HG03039 (cell line): ENCODE data around the gene PCIF1.
"Not testable (repeated sequence)": the region's sequence is repeated elsewhere in the genome, so short reads cannot be mapped to it uniquely, and the experiment has no call there.

Experiments used
- ATAC-seq: cut with Tn5 transposase; IDR thresholded peaks from one replicate; pipeline ENCODE4 v1.9.1; 2021; ENCODE audit warnings: mild to moderate bottlenecking, moderate library complexity; ENCODE audit not compliant: unreplicated experiment

PCIF1 gene

GRCh38 chr20:45946149-45946970 lies 11.9 kb downstream of the PCIF1 start:
- no peak for ATAC-seq

- no peak for ATAC-seq
Observed at GRCh38 chr20:45947110-45947866, 12.8 kb downstream of the PCIF1 start.

GRCh38 chr20:45948261-45948733 lies 13.8 kb downstream of the PCIF1 start:
- no peak for ATAC-seq

- no peak for ATAC-seq
Observed at GRCh38 chr20:45948742-45949541, 14.5 kb downstream of the PCIF1 start.

GRCh38 chr20:45949542-45950329 lies 15.3 kb downstream of the PCIF1 start:
- no peak for ATAC-seq

GRCh38 chr20:45950330-45950646 lies 15.8 kb downstream of the PCIF1 start:
- no peak for ATAC-seq

GRCh38 chr20:45951925-45952834 lies 17.7 kb downstream of the PCIF1 start:
- no peak for ATAC-seq

- no peak for ATAC-seq
Observed at GRCh38 chr20:45952861-45953260, 18.4 kb downstream of the PCIF1 start.

GRCh38 chr20:45953672-45954071 lies 19.2 kb downstream of the PCIF1 start:
- ATAC-seq, result no peak

GRCh38 chr20:45956326-45956725 lies 21.8 kb downstream of the PCIF1 start:
- not testable (repeated sequence) for ATAC-seq

- ATAC-seq, result no peak
Observed at GRCh38 chr20:45957021-45957941, 22.8 kb downstream of the PCIF1 start.

- ATAC-seq, result no peak
Observed at GRCh38 chr20:45958593-45958992, 24.1 kb downstream of the PCIF1 start.

GRCh38 chr20:45959126-45959525 lies 24.6 kb downstream of the PCIF1 start:
- ATAC-seq, result no peak

- ATAC-seq, result no peak
Observed at GRCh38 chr20:45959956-45960630, 25.6 kb downstream of the PCIF1 start.

- no peak for ATAC-seq
Observed at GRCh38 chr20:45962031-45962755, 27.7 kb downstream of the PCIF1 start.

- no peak for ATAC-seq
Observed at GRCh38 chr20:45963059-45964005, 28.8 kb downstream of the PCIF1 start.
